ENCODE results near the gene PITPNM3. TPM values are rescaled to one million over a fixed set of nuclear protein-coding genes. Genes with fewer than 3 reads are reported as not detected.

Gene PITPNM3
- total RNA-seq, 1 donor from 2014 or later, result 1.4 TPM

DNA sequence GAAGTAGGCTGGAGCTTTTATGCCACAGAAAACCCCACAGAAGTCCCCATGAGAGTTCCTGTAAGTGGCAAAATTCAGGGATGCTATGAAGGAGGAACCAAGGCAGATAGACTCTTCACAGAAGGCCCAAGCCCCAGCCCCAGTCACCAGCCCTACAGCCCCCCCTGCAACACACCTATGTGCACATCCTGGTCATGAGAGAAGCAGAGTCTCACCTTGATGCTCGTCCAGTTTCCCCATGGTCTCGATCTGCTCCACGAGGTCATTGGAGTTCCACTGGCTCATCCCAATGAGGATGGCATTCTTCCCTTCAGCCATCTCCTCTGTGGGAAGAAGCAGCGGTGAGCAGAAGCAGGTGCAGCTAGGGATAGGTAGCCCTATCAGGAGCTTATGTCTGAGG lies 31.2 kb downstream of the PITPNM3 start:
- H3K9me3 Mint-ChIP-seq, result peaks cover 6% of the 10 kb centered on the region
- H3K4me1 Mint-ChIP-seq, result no peaks in the 10 kb centered on the region
- H3K4me3 Mint-ChIP-seq, result no peak overlapping the region
- TF ChIP-seq, protein P1, sequence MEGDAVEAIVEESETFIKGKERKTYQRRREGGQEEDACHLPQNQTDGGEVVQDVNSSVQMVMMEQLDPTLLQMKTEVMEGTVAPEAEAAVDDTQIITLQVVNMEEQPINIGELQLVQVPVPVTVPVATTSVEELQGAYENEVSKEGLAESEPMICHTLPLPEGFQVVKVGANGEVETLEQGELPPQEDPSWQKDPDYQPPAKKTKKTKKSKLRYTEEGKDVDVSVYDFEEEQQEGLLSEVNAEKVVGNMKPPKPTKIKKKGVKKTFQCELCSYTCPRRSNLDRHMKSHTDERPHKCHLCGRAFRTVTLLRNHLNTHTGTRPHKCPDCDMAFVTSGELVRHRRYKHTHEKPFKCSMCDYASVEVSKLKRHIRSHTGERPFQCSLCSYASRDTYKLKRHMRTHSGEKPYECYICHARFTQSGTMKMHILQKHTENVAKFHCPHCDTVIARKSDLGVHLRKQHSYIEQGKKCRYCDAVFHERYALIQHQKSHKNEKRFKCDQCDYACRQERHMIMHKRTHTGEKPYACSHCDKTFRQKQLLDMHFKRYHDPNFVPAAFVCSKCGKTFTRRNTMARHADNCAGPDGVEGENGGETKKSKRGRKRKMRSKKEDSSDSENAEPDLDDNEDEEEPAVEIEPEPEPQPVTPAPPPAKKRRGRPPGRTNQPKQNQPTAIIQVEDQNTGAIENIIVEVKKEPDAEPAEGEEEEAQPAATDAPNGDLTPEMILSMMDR (conservative IDR thresholded peaks at IDR 0.05), result no peak
- H3K27me3 Mint-ChIP-seq (ENCODE audit: low read depth), result no peaks in the 10 kb centered on the region
- H3K27ac Mint-ChIP-seq (ENCODE audit: unreplicated experiment), result no peak overlapping the region
- no peaks in the 10 kb centered on the region for H3K36me3 Mint-ChIP-seq (ENCODE audit: low read depth)
- no peak for DNase-seq (ENCODE audit: low read depth, low spot score)

DNA sequence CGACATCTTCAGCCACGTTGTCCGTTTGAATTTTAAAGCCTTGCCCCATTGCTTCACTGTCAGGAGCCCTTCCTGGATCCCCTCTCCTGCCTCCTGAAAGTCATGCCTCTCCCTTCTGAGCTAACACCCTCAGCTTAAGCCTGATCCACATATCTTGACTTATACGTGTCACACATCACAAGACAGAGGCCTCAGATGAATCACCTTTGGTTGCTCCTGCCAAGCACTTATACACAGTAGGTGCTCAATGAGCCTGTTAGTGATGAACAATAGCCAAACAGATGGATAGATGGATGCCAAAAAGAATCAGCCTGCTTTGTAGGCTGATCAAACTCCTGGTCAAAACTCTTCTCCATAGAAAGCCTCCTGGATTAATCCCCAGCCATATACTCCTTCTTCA lies 31.8 kb downstream of the PITPNM3 start:
- Mint-ChIP-seq H3K9me3 (peaks cover 6% of the 10 kb centered on the region), H3K27ac (ENCODE audit: unreplicated experiment) (no peak overlapping the region), H3K36me3 (ENCODE audit: low read depth) (no peaks in the 10 kb centered on the region), H3K4me3 (no peak overlapping the region), H3K27me3 (ENCODE audit: low read depth) (no peaks in the 10 kb centered on the region), H3K4me1 (no peaks in the 10 kb centered on the region)
- TF ChIP-seq, protein P1 (conservative IDR thresholded peaks at IDR 0.05), result no peak
- DNase-seq (ENCODE audit: low read depth, low spot score), result no peak

DNA sequence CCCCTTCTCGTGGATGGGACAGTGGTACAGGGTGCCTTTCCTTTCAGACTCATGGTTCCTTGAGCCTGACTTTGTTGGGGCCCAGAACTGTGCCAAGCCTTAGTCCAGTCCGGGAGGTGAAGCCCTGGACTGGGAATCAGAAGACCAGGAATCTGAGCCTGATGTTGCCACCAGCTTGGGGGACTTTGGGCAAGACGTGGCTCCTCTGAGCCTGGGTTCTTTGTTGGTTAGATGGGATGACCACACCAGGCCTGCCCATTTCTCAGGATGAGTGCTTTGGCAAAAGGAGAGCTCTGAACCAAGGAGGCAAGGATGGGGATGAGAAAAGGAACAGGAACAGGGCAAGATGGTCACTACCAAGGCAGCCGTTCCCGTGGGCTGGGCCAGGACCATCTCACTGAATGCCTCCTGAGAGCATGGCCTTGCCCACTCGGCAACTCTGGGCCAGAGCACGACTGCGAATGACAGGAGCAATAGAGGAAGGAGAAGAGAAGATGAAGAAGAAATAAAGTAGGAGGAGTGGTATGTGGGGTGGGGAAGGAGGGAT lies 32.5 kb downstream of the PITPNM3 start:
- DNase-seq (ENCODE audit: low read depth, low spot score), result no peak
- Mint-ChIP-seq H3K4me3 (no peak overlapping the region), H3K27ac (ENCODE audit: unreplicated experiment) (no peak overlapping the region), H3K9me3 (peaks cover 6% of the 10 kb centered on the region), H3K4me1 (no peaks in the 10 kb centered on the region), H3K27me3 (ENCODE audit: low read depth) (no peaks in the 10 kb centered on the region), H3K36me3 (ENCODE audit: low read depth) (no peaks in the 10 kb centered on the region)
- TF ChIP-seq, protein P1 (conservative IDR thresholded peaks at IDR 0.05), result no peak

DNA sequence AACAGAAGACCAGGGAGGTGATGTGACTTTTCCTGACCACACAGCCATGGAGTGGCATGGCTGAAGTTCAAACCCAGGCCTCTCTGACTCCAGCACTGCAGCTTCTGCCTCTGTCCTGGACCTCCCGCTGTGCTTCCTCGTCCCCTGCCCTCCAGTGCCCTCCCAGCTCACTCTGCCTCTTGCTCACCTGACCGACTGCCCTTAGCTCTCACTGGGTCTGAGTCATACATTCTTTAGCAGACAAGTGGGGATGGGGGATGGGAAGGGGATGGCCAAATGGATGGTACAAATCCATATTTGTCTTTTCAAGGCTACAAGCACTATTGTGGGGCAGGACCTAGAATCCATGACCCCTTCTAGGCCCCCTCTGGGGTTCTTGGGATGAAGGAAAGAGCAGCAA lies 33.0 kb downstream of the PITPNM3 start:
- DNase-seq (ENCODE audit: low read depth, low spot score), result no peak
- peaks cover 6% of the 10 kb centered on the region for H3K9me3 Mint-ChIP-seq
- no peaks in the 10 kb centered on the region for H3K27me3 Mint-ChIP-seq (ENCODE audit: low read depth)
- no peak overlapping the region for H3K27ac Mint-ChIP-seq (ENCODE audit: unreplicated experiment)
- no peak overlapping the region for H3K4me3 Mint-ChIP-seq
- H3K4me1 Mint-ChIP-seq, result no peaks in the 10 kb centered on the region
- TF ChIP-seq, protein P1 (conservative IDR thresholded peaks at IDR 0.05), result no peak
- no peaks in the 10 kb centered on the region for H3K36me3 Mint-ChIP-seq (ENCODE audit: low read depth)

DNA sequence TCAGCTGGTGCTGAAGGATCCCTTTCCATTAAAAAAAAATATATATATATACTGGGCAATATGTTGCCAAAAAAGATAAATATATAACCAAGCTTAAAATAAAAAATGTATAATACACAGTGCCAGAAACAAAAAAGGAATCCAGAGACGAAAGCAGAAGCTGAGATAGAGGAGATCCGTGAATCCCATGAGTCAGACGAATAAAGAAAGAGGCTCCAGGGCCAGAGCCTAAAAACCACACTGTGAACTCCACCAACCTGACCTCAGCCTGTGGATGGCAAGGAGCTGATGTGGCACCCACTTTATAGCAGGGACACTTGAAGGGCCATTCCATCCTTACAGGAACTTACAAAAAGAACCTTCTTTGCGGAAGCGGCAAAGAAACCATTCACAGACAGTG lies 34.8 kb downstream of the PITPNM3 start:
- H3K9me3 Mint-ChIP-seq, result peaks cover 6% of the 10 kb centered on the region
- no peak overlapping the region for H3K4me3 Mint-ChIP-seq
- no peaks in the 10 kb centered on the region for H3K36me3 Mint-ChIP-seq (ENCODE audit: low read depth)
- no peaks in the 10 kb centered on the region for H3K4me1 Mint-ChIP-seq
- H3K27me3 Mint-ChIP-seq (ENCODE audit: low read depth), result no peaks in the 10 kb centered on the region
- no peak overlapping the region for H3K27ac Mint-ChIP-seq (ENCODE audit: unreplicated experiment)
- DNase-seq (ENCODE audit: low read depth, low spot score), result no peak
- TF ChIP-seq, protein P1 (conservative IDR thresholded peaks at IDR 0.05), result no peak

Measured in neural crest cell (in vitro differentiated cells).